GM19455 (cell line): Measurements from ENCODE around the gene GSTM1.
"Not testable (repeated sequence)": the region's sequence is repeated elsewhere in the genome, so short reads cannot be mapped to it uniquely, and the experiment has no call there.

Source experiments
- ATAC-seq: cut with Tn5 transposase; IDR thresholded peaks from one replicate; pipeline ENCODE4 v1.9.1; 2021; ENCODE audit not compliant: unreplicated experiment

GSTM1 gene

DNA sequence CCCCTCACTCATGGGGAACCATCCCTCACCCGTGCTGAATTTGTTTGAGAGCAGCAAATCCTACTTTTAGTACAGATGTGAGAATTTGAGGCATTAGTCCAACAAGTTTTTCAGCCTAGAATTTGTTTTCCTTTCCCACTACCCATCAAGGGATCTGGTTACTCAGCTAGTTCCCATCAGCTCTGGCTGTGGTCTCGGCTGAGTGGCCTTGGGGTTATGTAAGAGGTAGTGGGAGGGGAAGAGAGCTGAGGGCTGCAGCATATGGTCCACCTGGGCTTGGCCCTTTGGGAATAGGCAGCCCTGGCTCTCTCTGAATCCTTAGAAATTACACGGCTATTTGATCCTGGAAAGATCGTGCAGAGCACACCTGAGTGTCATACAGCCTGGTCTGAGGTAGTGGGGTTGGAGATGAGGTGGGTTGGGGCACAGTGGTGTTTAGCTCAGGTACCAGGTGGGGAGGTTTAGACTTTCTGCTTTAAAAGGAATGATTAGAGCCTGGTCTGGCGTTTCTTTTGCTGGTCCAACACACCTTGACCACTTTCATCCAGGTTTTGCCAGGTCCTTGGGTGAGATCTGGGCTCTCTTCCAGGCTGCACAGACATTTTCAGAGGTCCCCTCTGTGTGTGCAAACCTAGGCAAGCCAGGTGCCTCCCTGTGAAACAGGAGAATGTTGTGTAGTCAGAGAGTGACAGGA is 27.5 kb upstream of the GSTM1 start:
- ATAC-seq: no peak

DNA sequence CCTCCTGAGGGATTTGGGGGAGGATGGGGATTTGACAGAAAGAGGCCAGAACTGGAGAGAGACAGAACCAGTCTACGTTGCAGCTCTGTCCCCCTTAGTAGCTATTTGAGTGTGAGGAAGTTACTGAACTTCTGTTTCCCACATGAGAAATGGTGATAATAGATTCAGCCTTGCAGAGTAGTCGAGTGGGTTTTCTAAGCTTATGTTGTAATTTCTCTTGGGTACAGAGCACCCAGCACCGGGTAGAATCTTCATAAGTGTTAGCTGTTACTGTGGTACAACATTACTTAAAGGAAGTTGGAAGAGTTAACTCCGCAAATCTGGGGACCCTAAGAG is 27.0 kb upstream of the GSTM1 start:
- not testable (repeated sequence) for ATAC-seq

DNA sequence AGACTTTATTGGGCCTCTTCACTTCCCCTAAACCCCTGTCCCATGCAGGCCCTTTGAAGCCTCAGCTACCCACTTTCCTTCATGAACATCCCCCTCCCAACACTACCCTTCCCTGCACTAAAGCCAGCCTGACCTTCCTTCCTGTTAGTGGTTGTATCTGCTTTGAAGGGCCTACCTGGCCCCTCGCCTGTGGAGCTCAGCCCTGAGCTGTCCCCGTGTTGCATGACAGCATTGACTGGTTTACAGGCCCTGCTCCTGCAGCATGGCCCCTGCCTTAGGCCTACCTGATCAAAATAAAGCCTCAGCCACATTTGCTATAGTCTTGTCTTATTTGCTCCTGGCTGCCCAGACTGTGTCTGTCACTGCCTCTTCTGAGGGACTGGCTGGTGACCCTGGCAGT is 26.2 kb upstream of the GSTM1 start:
- ATAC-seq: no peak

DNA sequence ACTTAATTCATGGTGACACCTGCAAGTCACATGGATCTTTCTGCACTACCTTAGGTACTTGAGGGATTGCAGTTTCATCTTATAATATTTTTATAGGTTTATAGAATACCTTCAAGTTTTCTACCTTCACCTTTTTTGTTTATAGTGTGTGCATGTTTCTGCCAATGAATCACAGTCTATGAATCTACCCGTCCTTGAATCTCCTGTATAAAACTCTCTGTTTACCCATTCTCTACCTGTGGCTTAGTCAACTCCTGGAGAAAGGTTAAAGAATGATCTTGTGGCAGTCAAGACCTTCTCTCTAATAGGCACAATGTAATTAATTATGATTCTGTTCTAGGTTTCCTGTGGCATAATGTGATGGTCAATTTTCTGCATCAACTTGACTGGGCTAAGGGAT is 22.9 kb upstream of the GSTM1 start:
- ATAC-seq: no peak

- peak; percentile 88 for ATAC-seq
Observed at GRCh38 chr1:109667452-109668122, 20.0 kb upstream of the GSTM1 start, which contains the start of gene GSTM2. Gene GSTM2, plus strand, starts transcription at chr1:109668057. Its CDS starts 59 bp downstream, at chr1:109668116.

DNA sequence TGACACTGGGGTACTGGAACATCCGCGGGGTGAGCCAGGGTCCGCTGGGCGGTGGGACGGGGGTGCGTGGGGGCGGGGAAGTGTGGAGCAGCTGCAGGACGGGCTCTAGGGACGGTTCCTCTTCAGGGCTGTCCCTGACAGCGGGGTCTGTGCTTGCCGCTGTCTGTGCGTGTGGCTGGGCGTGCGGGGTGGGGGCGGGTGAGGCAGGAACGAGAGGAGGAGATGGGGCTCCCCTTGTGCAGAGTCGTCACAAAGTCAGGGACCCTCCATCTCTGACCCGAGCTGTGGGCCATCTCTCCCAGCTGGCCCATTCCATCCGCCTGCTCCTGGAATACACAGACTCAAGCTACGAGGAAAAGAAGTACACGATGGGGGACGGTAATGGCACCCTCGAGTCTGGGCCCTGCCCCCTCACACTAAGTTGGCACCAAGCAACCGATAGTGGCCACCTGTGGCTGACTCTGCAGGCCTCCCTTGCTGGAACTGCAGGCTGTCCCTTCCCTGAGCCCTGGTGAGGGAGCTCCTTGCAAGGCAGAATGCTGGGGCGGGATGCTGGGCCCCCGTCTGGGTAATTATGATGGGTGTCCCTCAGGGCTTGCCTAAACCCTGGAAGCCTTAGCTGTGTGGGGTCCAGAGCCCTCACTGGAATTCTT is 19.4 kb upstream of the GSTM1 start:
- no peak for ATAC-seq

DNA sequence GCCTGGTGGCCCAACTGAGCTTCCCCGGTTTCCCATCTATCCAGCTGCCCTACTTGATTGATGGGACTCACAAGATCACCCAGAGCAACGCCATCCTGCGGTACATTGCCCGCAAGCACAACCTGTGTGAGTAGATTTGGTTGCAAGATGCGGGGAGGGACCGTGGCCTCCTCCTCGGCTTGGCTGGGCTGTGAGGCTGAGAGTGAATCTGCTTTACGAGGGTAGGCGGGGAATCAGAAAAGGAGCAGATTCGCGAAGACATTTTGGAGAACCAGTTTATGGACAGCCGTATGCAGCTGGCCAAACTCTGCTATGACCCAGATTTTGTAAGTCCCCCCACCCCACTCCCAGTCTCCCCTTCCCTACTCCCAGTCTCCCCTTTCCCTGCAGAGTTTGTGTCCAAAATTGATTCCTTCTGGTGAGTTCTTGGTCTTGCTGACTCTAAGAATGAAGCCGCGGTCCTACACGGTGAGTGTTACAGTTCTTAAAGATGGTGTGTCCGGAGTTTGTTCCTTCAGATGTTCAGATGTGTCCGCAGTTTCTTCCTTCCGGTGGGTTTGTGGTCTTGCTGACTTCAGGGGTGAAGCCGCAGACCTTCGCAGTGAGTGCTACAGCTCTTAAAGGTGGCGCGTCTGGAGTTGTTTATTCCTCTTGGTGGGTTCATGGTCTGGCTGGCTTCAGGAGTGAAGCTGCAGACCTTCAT is 18.2 kb upstream of the GSTM1 start:
- no peak for ATAC-seq

GRCh38 chr1:109669949-109670302 is 17.7 kb upstream of the GSTM1 start:
- not testable (repeated sequence) for ATAC-seq

GRCh38 chr1:109671067-109671466 is 16.6 kb upstream of the GSTM1 start:
- ATAC-seq: no peak

DNA sequence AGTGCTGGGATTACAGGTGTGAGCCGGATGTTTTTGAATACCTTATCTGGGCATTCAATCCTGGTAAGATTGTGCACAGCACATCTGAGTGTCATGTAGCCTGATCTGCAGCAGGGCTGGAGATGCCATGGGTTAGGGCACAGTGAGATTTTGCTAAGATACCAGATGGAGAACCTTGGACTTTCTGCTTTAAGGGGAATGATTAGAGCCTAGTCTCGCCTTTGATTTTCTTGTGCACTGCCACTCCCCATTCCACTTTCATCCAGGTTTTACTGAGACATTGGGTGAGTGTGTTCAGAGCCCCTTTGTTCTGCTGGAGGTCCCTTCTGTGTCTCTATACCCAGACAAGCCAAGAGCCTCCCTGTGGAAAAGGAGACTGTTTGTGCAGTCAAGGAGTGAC is 13.8 kb upstream of the GSTM1 start:
- not testable (repeated sequence) for ATAC-seq

DNA sequence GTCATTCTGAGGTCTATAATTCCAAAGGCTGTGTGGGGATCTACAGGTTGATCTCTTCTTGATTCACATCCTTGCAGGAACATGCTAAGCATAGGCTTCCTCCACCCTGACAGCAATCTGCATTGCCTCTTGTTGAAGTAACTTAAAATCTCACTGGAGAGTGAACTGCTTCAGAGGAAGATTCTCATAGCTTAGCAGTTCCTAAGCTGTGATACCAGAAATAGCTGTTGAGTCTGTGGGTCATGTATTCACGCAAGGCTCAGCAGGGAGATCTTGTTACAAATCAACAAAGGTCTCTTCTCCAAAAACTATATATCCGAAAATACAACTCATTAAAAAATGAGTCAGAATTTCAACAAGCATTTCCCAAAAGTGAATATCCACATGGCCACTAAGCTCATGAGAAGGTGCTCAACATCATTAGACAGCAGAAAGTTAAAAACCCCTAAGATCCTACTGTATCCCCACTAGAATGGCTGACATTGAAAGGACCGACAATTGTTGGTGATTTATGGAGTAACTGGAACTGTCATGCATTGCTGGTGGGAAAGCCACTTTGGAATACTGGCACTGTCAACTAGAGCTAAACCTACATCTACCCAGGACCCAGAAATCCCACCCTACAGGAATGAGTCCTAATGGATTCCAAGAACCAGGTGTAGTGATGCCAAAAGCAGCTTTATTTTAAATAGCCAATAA is 10.8 kb upstream of the GSTM1 start:
- not testable (repeated sequence) for ATAC-seq

GRCh38 chr1:109677459-109677858 is 10.2 kb upstream of the GSTM1 start:
- no peak for ATAC-seq

- ATAC-seq: not testable (repeated sequence)
Observed at GRCh38 chr1:109678637-109679036, 9.0 kb upstream of the GSTM1 start.

DNA sequence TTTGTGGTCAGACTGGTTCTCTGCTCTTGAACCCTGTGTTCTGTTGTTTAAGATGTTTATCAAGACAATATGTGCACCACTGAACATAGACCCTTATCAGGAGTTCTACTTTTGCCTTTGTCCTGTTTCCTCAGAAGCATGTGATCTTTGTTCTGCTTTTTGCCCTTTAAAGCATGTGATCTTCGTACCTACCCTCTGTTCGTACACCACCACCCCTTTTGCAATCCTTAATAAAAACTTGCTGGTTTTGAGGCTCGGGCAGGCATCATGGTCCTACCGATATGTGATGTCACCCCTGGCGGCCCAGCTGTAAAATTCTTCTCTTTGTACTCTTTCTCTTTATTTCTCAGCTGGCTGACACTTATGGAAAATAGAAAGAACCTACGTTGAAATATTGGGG is 2.8 kb upstream of the GSTM1 start:
- not testable (repeated sequence) for ATAC-seq

DNA sequence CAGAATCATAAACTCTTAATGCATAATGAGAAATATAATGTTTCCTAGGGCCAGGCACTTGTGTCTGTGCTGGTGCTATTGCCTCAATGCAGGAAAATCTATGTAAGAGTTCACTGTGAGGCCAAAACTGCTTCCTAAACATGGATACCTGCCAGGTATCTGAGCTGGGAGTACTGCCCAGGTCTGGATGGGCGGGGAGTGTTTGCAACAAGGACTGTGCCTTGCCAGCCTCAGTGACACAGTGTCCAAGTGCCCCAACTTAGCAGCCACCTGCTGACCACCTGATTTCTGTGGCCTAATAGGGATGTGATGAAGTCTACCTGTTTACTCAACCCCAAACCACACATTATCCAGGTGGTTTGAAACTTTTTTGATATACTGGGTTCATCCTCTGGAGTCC is 2.2 kb upstream of the GSTM1 start:
- ATAC-seq: not testable (repeated sequence)

- not testable (repeated sequence) for ATAC-seq
Observed at GRCh38 chr1:109685890-109686289, 1.7 kb upstream of the GSTM1 start.

DNA sequence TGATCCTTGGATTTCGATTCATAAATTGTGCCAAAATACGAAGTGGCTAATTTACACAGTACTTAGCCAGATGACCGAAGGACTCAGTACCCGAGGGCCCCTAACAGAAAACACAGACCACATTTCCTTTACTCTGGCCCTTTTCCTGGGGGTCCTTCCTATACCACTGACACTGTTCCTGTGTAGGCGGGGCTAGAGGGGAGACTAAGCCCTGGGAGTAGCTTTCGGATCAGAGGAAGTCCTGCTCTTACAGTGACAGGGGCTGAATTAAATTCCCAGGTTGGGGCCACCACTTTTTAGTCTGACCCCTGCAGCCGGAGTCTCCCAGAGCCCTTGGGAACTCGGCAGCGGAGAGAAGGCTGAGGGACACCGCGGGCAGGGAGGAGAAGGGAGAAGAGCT is 508 bp upstream of the GSTM1 start:
- peak; percentile 16 for ATAC-seq

GRCh38 chr1:109689844-109690405 is 2.3 kb downstream of the GSTM1 start:
- no peak for ATAC-seq

DNA sequence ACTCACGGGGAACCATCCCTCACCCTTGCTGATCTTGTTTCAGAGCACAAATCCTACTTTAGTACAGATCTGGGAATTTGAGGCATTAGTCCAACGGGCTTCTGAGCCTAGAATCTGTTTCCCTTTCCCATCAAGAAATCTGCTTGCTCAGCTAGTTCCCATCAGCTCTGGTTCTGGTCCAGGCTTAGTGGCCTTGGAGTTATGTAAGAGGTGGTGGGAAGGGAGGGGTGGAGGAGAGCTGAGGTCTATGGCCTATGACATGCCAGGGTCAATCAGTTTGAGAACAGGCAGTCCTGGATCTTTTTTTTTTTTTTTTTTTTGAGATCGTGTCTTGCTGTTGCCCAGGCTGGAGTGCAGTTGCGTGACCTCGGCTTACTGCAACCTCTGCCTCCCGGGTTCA is 4.1 kb downstream of the GSTM1 start:
- ATAC-seq: no peak

DNA sequence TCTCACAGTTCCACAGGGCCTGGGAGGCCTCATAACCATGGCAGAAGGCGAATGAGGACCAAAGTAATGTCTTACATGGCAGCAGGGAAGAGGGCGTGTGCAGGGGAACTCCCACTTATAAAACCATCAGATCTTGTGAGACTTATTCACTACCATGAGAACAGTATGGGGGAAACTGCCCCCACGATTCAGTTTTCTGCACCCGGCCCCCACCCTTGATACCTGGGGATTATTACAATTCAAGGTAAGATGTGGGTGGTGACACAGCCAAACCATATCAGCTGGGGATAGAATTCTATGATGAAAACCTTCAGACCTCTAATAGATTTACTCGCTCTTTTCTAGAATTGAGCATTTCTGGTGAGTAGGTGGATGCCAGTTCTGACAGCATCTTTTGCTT is 6.8 kb downstream of the GSTM1 start:
- ATAC-seq: not testable (repeated sequence)

- ATAC-seq: not testable (repeated sequence)
Observed at GRCh38 chr1:109695138-109695537, 7.5 kb downstream of the GSTM1 start.
